Spleen (tissue), 11 donors: Measurements from ENCODE around the gene MRAS. TPM values are rescaled to one million over a fixed set of nuclear protein-coding genes. Genes with fewer than 3 reads are reported as not detected.

Experiments used
- DNase-seq: peaks from one replicate; pipeline ENCODE4 v3.0.0-alpha.2; 2020
- H3K27ac ChIP-seq, 8 donors: fragments of 200-600 bp; sonication (generic) in 7 of 8; 1 replicate in 4 of 8; 2 replicates in 4 of 8; pipeline versions ENCODE4 v1.5.0 to v1.8.0; 2016 to 2021; ENCODE audit warnings: inconsistent platforms in 4 of 8, mild to moderate bottlenecking in 4 of 8, moderate library complexity in 1 of 8
- H3K27me3 ChIP-seq, 7 donors: fragments of 200-600 bp; sonication (generic) in 6 of 7; replicated peaks in 1 of 7; 1 replicate in 4 of 7; 2 replicates in 3 of 7; pipeline versions ENCODE4 v1.5.0 to v1.8.0; 2016 to 2021; ENCODE audit warnings: inconsistent platforms in 3 of 7, mild to moderate bottlenecking in 1 of 7
- H3K36me3 ChIP-seq, 6 donors: fragments of 200-600 bp; sonication (generic) in 5 of 6; 1 replicate in 4 of 6; 2 replicates in 2 of 6; pipeline versions ENCODE4 v1.5.0 to v1.8.0; 2016 to 2021; ENCODE audit warnings: inconsistent platforms in 2 of 6
- H3K4me1 ChIP-seq, 6 donors: fragments of 200-600 bp; sonication (generic) in 5 of 6; 1 replicate in 3 of 6; 2 replicates in 3 of 6; pipeline versions ENCODE4 v1.5.0 to v1.8.0; 2016 to 2021; ENCODE audit warnings: inconsistent platforms in 3 of 6
- H3K4me3 ChIP-seq, 8 donors: fragments of 200-600 bp; sonication (generic) in 7 of 8; 1 replicate in 4 of 8; 2 replicates in 4 of 8; pipeline versions ENCODE4 v1.5.0 to v1.8.0; 2016 to 2021; ENCODE audit warnings: inconsistent platforms in 4 of 8, mild to moderate bottlenecking in 4 of 8, moderate library complexity in 2 of 8
- H3K9me3 ChIP-seq, 8 donors: fragments of 200-600 bp; sonication (generic) in 7 of 8; 1 replicate in 4 of 8; 2 replicates in 4 of 8; pipeline versions ENCODE4 v1.5.0 to v1.8.0; 2016 to 2021; ENCODE audit warnings: inconsistent platforms in 4 of 8
- POLR2A ChIP-seq, 3 donors: fragments of 450-650 bp; IDR thresholded peaks; one replicate each; pipeline ENCODE4 v1.5.1; 2017; ENCODE audit warnings: antibody characterized with exemption in 3 of 3, mild to moderate bottlenecking in 1 of 3
- POLR2AphosphoS5 ChIP-seq, 3 donors: sonication (generic); formaldehyde crosslinking; IDR thresholded peaks; one replicate each; pipeline ENCODE4 v1.5.1; 2017; ENCODE audit warnings: antibody characterized with exemption in 3 of 3
- WGBS, 5 donors: extraction: QIAGEN DNeasy Blood & Tissue Kit in 3 of 5; methylation state at CpG; one replicate each; pipeline versions ENCODE4 v1.1.5 to v1.1.7; 2013 to 2018; 5-methylcytosine and 5-hydroxymethylcytosine counted together
- intact Hi-C: fragments of 100-400 bp; cut with DNase I; formaldehyde crosslinking; loops from one replicate; pipeline ENCODE4 v1.15.0; 2023; ENCODE audit warnings: low total_unique reads
- polyA plus RNA-seq, 3 donors: library from polyadenylated mRNA; stranded (reverse); fragments of 200-250 nt; gene quantifications; one replicate each; pipeline ENCODE4 v1.2.1, GENCODE V29; 2013
- total RNA-seq, 7 donors: library from RNA; depleted of rRNA in 3 of 7; stranded (reverse); fragments of >200 nt in 3 of 7; fragmentation: NEBNext Ultra II Directional in 4 of 7; extraction: Animal tissue kit (Norgen Biotek cat#: 25700) in 4 of 7; gene quantifications; one replicate each; pipeline versions ENCODE4 v1.1.0 to v1.2.1, GENCODE V29; 2016 to 2021
- TF ChIP-seq, protein P1 (sequence below), 11 experiments: fragments of 200-600 bp in 7 of 11; fragments of 450-650 bp in 4 of 11; sonication (generic) in 4 of 11; IDR thresholded peaks in 8 of 11; conservative IDR thresholded peaks in 3 of 11; 1 replicate in 7 of 11; 2 replicates in 4 of 11; pipeline versions ENCODE4 v1.4.0 to v1.8.0; 2016 to 2021; ENCODE audit warnings: antibody characterized with exemption in 11 of 11, inconsistent platforms in 4 of 11, mild to moderate bottlenecking in 1 of 11
- donor health status: healthy with polysubstance abuse.
- donor health status: DM: no; HTN: no; CAD: no; lungs with moderate emphysema.
- donor health status: DM: no; HTN: no; CAD: no.
- donor health status: Bipolar disorder and iron deficiency.
- donor health status: healthy.
- donor health status: DM: no; HTN: no; CAD: no.
- donor health status: DM: yes; HTN: yes; CAD: no.

MRAS gene
- total and polyA plus RNA-seq, 10 donors: 4.1 to 36.7 (median 21.4) TPM

GRCh38 chr3:138338811-138339210 is 9.6 kb upstream of the MRAS start:
- Histone ChIP-seq H3K36me3 (no peaks in the 10 kb centered on the region), H3K27me3 (peaks cover 0 to 9% (median 0%) of the 10 kb centered on the region in 7 donors), H3K9me3 (no peaks in the 10 kb centered on the region), H3K27ac (no peak overlapping the region), H3K4me3 (no peak overlapping the region), H3K4me1 (no peaks in the 10 kb centered on the region)
- intact Hi-C loops: no loop called here
- DNase-seq: no peak
- 89 to 96% (median 95%) methylated on average over 3 to 5 of the region's 5 CpGs for WGBS, 5 donors
- TF ChIP-seq, protein P1, sequence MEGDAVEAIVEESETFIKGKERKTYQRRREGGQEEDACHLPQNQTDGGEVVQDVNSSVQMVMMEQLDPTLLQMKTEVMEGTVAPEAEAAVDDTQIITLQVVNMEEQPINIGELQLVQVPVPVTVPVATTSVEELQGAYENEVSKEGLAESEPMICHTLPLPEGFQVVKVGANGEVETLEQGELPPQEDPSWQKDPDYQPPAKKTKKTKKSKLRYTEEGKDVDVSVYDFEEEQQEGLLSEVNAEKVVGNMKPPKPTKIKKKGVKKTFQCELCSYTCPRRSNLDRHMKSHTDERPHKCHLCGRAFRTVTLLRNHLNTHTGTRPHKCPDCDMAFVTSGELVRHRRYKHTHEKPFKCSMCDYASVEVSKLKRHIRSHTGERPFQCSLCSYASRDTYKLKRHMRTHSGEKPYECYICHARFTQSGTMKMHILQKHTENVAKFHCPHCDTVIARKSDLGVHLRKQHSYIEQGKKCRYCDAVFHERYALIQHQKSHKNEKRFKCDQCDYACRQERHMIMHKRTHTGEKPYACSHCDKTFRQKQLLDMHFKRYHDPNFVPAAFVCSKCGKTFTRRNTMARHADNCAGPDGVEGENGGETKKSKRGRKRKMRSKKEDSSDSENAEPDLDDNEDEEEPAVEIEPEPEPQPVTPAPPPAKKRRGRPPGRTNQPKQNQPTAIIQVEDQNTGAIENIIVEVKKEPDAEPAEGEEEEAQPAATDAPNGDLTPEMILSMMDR (IDR thresholded peaks at IDR 0.05 in 8 of 11, conservative IDR thresholded peaks at IDR 0.05 in 3 of 11): no peak
- TF ChIP-seq POLR2AphosphoS5 (IDR thresholded peaks at IDR 0.05) (no peak), POLR2A (IDR thresholded peaks at IDR 0.05) (no peak)

GRCh38 chr3:138340511-138340910 is 7.9 kb upstream of the MRAS start:
- 74 to 92% (median 89%) methylated on average over 5 of the region's 5 CpGs for WGBS, 5 donors
- Histone ChIP-seq H3K27me3 (peaks cover 0 to 20% (median 0%) of the 10 kb centered on the region in 7 donors), H3K4me3 (no peak overlapping the region), H3K9me3 (no peaks in the 10 kb centered on the region), H3K36me3 (no peaks in the 10 kb centered on the region), H3K4me1 (no peaks in the 10 kb centered on the region), H3K27ac (no peak overlapping the region)
- DNase-seq: no peak
- intact Hi-C loops: no loop called here
- no peak for TF ChIP-seq POLR2AphosphoS5 (IDR thresholded peaks at IDR 0.05)
- TF ChIP-seq POLR2A (IDR thresholded peaks at IDR 0.05): no peak
- TF ChIP-seq, protein P1 (IDR thresholded peaks at IDR 0.05 in 8 of 11, conservative IDR thresholded peaks at IDR 0.05 in 3 of 11): no peak

DNA sequence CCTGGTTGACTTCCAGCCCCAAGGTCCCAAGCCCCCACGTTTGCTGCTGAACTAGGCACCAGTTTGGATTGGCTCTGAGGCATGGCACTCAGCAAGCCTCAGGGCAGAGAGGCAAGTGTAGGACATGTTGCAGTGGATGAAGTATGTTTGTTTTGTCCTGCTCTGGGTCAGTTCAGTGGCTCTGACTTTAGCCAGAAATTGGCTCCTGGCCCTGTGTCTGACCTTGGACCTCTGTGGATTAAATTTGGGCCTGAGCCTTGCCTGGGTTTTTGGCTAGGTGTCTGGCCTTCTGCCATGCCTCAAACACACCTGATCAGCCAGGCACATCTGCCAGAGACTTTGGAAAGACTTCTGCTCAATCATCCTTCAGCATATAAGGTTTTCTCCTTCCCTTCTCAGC is 3.6 kb upstream of the MRAS start:
- H3K27ac ChIP-seq: no peak overlapping the region
- 43 to 80% (median 67%) methylated on average over 1 of the region's 1 CpG for WGBS, 5 donors
- peaks cover 0 to 26% (median 21%) of the 10 kb centered on the region in 6 donors for H3K4me1 ChIP-seq
- no peaks in the 10 kb centered on the region for H3K9me3 ChIP-seq
- TF ChIP-seq, protein P1 (IDR thresholded peaks at IDR 0.05 in 8 of 11, conservative IDR thresholded peaks at IDR 0.05 in 3 of 11): no peak
- TF ChIP-seq POLR2AphosphoS5 (IDR thresholded peaks at IDR 0.05): no peak
- TF ChIP-seq POLR2A (IDR thresholded peaks at IDR 0.05): no peak
- no peak overlapping the region for H3K4me3 ChIP-seq
- H3K36me3 ChIP-seq: no peaks in the 10 kb centered on the region
- peaks cover 0 to 61% (median 22%) of the 10 kb centered on the region in 7 donors for H3K27me3 ChIP-seq
- DNase-seq: no peak
- intact Hi-C loops: no loop called here

DNA sequence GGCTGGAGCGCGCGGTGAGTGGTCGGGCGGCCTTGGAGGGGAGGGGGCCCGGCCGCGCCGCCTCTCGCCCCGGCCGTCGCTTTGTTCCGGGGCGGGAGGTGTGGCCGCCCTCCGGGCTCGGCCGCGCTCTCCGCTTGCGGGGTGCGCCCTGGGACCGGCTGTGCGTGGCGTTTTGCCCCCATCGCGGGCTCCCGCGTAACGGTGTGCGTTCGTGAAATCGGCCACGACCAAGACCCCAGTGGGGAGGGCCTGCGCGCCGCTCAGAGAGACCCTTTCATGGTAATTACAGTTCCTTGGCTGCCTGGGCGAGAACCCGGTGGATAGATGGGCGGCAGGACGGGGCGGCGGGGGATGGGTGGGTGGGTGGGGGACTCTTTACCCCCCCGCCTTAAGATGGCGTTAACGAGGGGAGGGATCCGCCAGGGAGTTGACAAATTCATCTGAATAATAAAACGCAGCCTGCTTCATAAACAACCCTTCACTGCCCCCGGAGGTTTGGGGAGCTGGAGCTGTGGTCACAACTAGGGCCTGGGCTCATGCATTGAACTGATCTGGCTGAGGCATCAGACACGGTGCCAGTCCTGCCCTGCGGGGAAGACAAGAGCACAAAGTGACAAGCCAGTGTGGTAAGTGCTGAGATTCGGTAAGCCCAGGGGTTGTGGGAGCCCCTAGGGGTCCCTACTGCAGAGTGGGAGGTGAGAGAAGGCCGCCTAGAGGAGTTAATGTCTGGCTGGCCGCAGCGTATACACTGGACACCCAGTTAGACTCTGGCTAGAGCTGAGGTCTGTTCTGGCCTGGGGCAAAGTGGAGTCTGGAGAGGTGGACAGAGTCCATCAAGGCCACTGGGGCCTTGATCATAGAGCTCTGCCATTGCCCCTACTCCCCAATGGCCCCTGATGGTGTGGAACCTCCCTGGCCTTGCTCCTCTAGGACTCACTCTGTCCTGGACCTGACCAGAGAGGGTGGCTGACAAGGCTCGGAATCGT is 668 bp downstream of the MRAS start:
- TF ChIP-seq POLR2A (IDR thresholded peaks at IDR 0.05): no peak
- no peak for TF ChIP-seq POLR2AphosphoS5 (IDR thresholded peaks at IDR 0.05)
- TF ChIP-seq, protein P1 (IDR thresholded peaks at IDR 0.05 in 8 of 11, conservative IDR thresholded peaks at IDR 0.05 in 3 of 11): no peak
- no peaks in the 10 kb centered on the region for H3K36me3 ChIP-seq
- peak overlapping the region; percentile 58 to 81 (median 68) for H3K4me3 ChIP-seq
- no peaks in the 10 kb centered on the region for H3K9me3 ChIP-seq
- intact Hi-C loops: no loop called here
- 15 to 44% (median 16%) methylated on average over 15 to 58 of the region's 58 CpGs for WGBS, 5 donors
- peak overlapping the region; percentile 71 to 89 (median 87) for H3K27ac ChIP-seq
- H3K27me3 ChIP-seq: peaks cover 0 to 62% (median 22%) of the 10 kb centered on the region in 7 donors
- H3K4me1 ChIP-seq: peaks cover 0 to 43% (median 27%) of the 10 kb centered on the region in 6 donors
- DNase-seq: no peak
